ENCODE data around the gene PPFIA2. TPM values are rescaled to one million over a fixed set of nuclear protein-coding genes. Genes with fewer than 3 reads are reported as not detected.

PPFIA2 gene
- total RNA-seq, 4 donors from 2014 or later, result 0.81 to 25.2 (median 4.9) TPM

- ATAC-seq, result no peak
Observed at GRCh38 chr12:81414441-81414840, 344.7 kb downstream of the PPFIA2 start.

GRCh38 chr12:81412940-81413339 lies 346.2 kb downstream of the PPFIA2 start:
- Histone ChIP-seq H3K9me3 (no peaks in the 10 kb centered on the region), H3K4me1 (no peaks in the 10 kb centered on the region), H3K4me3 (no peak overlapping the region), H3K36me3 (no peaks in the 10 kb centered on the region), H3K27me3 (no peaks in the 10 kb centered on the region), H3K27ac (no peak overlapping the region)
- TF ChIP-seq POLR2A (IDR thresholded peaks at IDR 0.05), result no peak
- TF ChIP-seq EP300 (IDR thresholded peaks at IDR 0.05), result no peak
- no peak for TF ChIP-seq POLR2AphosphoS5 (IDR thresholded peaks at IDR 0.05)
- TF ChIP-seq CTCF (IDR thresholded peaks at IDR 0.05), result no peak
- ATAC-seq, result no peak
- 31 to 88% methylated on average over 1 of the region's 1 CpG for WGBS, 2 donors (ENCODE audit: low coverage in 1 of 2)

More at GRCh38 chr12:81414441-81414840, 344.7 kb downstream of the PPFIA2 start:
- Histone ChIP-seq H3K4me1 (no peaks in the 10 kb centered on the region), H3K9me3 (no peaks in the 10 kb centered on the region), H3K4me3 (no peak overlapping the region), H3K36me3 (no peaks in the 10 kb centered on the region), H3K27me3 (no peaks in the 10 kb centered on the region), H3K27ac (no peak overlapping the region)
- TF ChIP-seq CTCF (IDR thresholded peaks at IDR 0.05) (no peak), POLR2AphosphoS5 (IDR thresholded peaks at IDR 0.05) (no peak), EP300 (IDR thresholded peaks at IDR 0.05) (no peak), POLR2A (IDR thresholded peaks at IDR 0.05) (no peak)

GRCh38 chr12:81403348-81403747 lies 355.8 kb downstream of the PPFIA2 start:
- Histone ChIP-seq H3K27me3 (no peaks in the 10 kb centered on the region), H3K4me1 (no peaks in the 10 kb centered on the region), H3K27ac (no peak overlapping the region), H3K36me3 (no peaks in the 10 kb centered on the region), H3K9me3 (no peaks in the 10 kb centered on the region), H3K4me3 (no peak overlapping the region)
- TF ChIP-seq POLR2AphosphoS5 (IDR thresholded peaks at IDR 0.05) (no peak), EP300 (IDR thresholded peaks at IDR 0.05) (no peak), CTCF (IDR thresholded peaks at IDR 0.05) (no peak), POLR2A (IDR thresholded peaks at IDR 0.05) (no peak)
- no peak for ATAC-seq
- WGBS, 2 donors (ENCODE audit: low coverage in 1 of 2), result 100% methylated on average over 1 of the region's 1 CpG

- Histone ChIP-seq H3K4me3 (no peak overlapping the region), H3K9me3 (no peaks in the 10 kb centered on the region), H3K27ac (no peak overlapping the region), H3K27me3 (no peaks in the 10 kb centered on the region), H3K4me1 (no peaks in the 10 kb centered on the region), H3K36me3 (no peaks in the 10 kb centered on the region)
- TF ChIP-seq CTCF (IDR thresholded peaks at IDR 0.05) (no peak), POLR2A (IDR thresholded peaks at IDR 0.05) (no peak), EP300 (IDR thresholded peaks at IDR 0.05) (no peak), POLR2AphosphoS5 (IDR thresholded peaks at IDR 0.05) (no peak)
- no peak for ATAC-seq
- WGBS, 2 donors (ENCODE audit: low coverage in 1 of 2), result 83 to 89% methylated on average over 2 of the region's 2 CpGs
Observed at GRCh38 chr12:81401241-81401640, 357.9 kb downstream of the PPFIA2 start.

GRCh38 chr12:81400024-81400423 lies 359.1 kb downstream of the PPFIA2 start:
- Histone ChIP-seq H3K27me3 (no peaks in the 10 kb centered on the region), H3K27ac (no peak overlapping the region), H3K4me1 (no peaks in the 10 kb centered on the region), H3K9me3 (no peaks in the 10 kb centered on the region), H3K36me3 (no peaks in the 10 kb centered on the region), H3K4me3 (no peak overlapping the region)
- TF ChIP-seq POLR2AphosphoS5 (IDR thresholded peaks at IDR 0.05), result no peak
- no peak for TF ChIP-seq EP300 (IDR thresholded peaks at IDR 0.05)
- no peak for TF ChIP-seq CTCF (IDR thresholded peaks at IDR 0.05)
- WGBS, 2 donors (ENCODE audit: low coverage in 1 of 2), result 86 to 100% methylated on average over 1 of the region's 1 CpG
- ATAC-seq, result no peak
